Endothelial cell of umbilical vein (primary cell): ENCODE results near the gene ADIRF. TPM values are rescaled to one million over a fixed set of nuclear protein-coding genes. Genes with fewer than 3 reads are reported as not detected.

Experiments used
- Bru-seq: library from RNA; stranded (reverse); fragments of 400-500 nt; gene quantifications from one replicate; lab custom pipeline; 2021; lab: Mats Ljungman, UMichigan
- BruChase-seq, 2 experiments: library from RNA; stranded (reverse); fragments of 400-500 nt; gene quantifications; one replicate each; lab custom pipeline; 2021; lab: Mats Ljungman, UMichigan
- BruUV-seq: library from RNA; stranded (reverse); fragments of 400-500 nt; replicated peaks from 2 replicates; lab custom pipeline; 2021; lab: Mats Ljungman, UMichigan
- CTCF ChIA-PET: fragments of 300-600, 350-600 bp; sonication (Branson Sonifier 250); formaldehyde crosslinking; loops from one replicate; lab custom pipeline; 2021; ENCODE audit warnings: antibody characterized with exemption, inconsistent platforms; lab: Charles Lee
- POLR2A ChIA-PET: fragments of 300-600, 350-600 bp; sonication (Branson Sonifier 250); formaldehyde crosslinking; loops from one replicate; lab custom pipeline; 2021; ENCODE audit warnings: antibody characterized with exemption, inconsistent platforms; lab: Charles Lee
- DNase-seq: peaks from one replicate; pipeline ENCODE4 v3.0.0-alpha.2; 2011; ENCODE audit warnings: low read depth, low spot score
- FAIRE-seq: peaks from 2 replicates; lab custom pipeline; 2011; peaks lifted over from hg19 to GRCh38; lab: Jason Lieb, UNC
- H2AFZ ChIP-seq: 2 replicates; pipeline ENCODE4 v1.6.0; 2012; ENCODE audit warnings: low read depth, low read length, control low read depth, inconsistent platforms
- H3K27ac ChIP-seq: 2 replicates; pipeline ENCODE4 v1.5.1; 2011; ENCODE audit warnings: low read depth, mild to moderate bottlenecking, control low read depth, low read length, moderate library complexity; ENCODE audit not compliant: insufficient read depth
- H3K27me3 ChIP-seq, 2 experiments: 2 replicates each; pipeline versions ENCODE4 v1.6.0 to v1.6.1; 2011; ENCODE audit warnings: low read length in 2 of 2, mixed read lengths in 1 of 2; ENCODE audit not compliant: control insufficient read depth in 2 of 2, insufficient read depth in 2 of 2
- H3K36me3 ChIP-seq, 2 experiments: 2 replicates in 1 of 2; 3 replicates in 1 of 2; pipeline ENCODE4 v1.5.1; 2011; ENCODE audit warnings: low read length in 2 of 2, mild to moderate bottlenecking in 1 of 2, moderate library complexity in 1 of 2; ENCODE audit not compliant: control insufficient read depth in 2 of 2, insufficient read depth in 2 of 2; ENCODE audit errors: extremely low read depth in 1 of 2
- H3K4me1 ChIP-seq: 3 replicates; pipeline ENCODE4 v1.5.1; 2011; ENCODE audit warnings: mild to moderate bottlenecking, low read length; ENCODE audit not compliant: control insufficient read depth, insufficient read depth; ENCODE audit errors: extremely low read depth
- H3K4me2 ChIP-seq: 2 replicates; pipeline ENCODE4 v1.6.1; 2011; ENCODE audit warnings: low read length, control low read depth, mixed read lengths; ENCODE audit not compliant: insufficient read depth
- H3K4me3 ChIP-seq, 3 experiments: fragments of 200-600 bp in 1 of 3; sonication (generic), shearing (Covaris generic) in 1 of 3; replicated peaks in 1 of 3; 2 replicates each; pipeline ENCODE4 v1.5.1; 2011 to 2016; ENCODE audit warnings: control low read depth in 3 of 3, low read length in 3 of 3, mild to moderate bottlenecking in 2 of 3, inconsistent platforms in 1 of 3, low read depth in 1 of 3, moderate library complexity in 1 of 3; ENCODE audit not compliant: insufficient read depth in 1 of 3
- H3K79me2 ChIP-seq: 2 replicates; pipeline ENCODE4 v1.6.0; 2012; ENCODE audit warnings: low read length, inconsistent platforms; ENCODE audit not compliant: control insufficient read depth, insufficient read depth
- H3K9ac ChIP-seq: replicated peaks from 2 replicates; pipeline ENCODE3; 2011; ENCODE audit warnings: low read length, control low read depth; ENCODE audit not compliant: insufficient read depth; ENCODE audit errors: extremely low read depth
- H3K9me1 ChIP-seq: replicated peaks from 3 replicates; pipeline ENCODE4 v1.6.0; 2011; ENCODE audit warnings: mild to moderate bottlenecking, low read length; ENCODE audit not compliant: control insufficient read depth, insufficient read depth; ENCODE audit errors: extremely low read depth
- H3K9me3 ChIP-seq: replicated peaks from 2 replicates; pipeline ENCODE4 v1.5.1; 2012; ENCODE audit warnings: low read length, inconsistent platforms; ENCODE audit not compliant: control insufficient read depth, insufficient read depth
- H4K20me1 ChIP-seq: replicated peaks from 2 replicates; pipeline ENCODE3; 2011; ENCODE audit warnings: mild to moderate bottlenecking, low read length; ENCODE audit not compliant: control insufficient read depth, insufficient read depth; ENCODE audit errors: extremely low read depth
- EZH2 ChIP-seq: IDR thresholded peaks from 2 replicates; pipeline ENCODE4 v1.6.1; 2012; ENCODE audit warnings: borderline replicate concordance, low read depth, mild to moderate bottlenecking, moderate library complexity, low read length, inconsistent platforms; ENCODE audit not compliant: severe bottlenecking
- FOS ChIP-seq: IDR thresholded peaks from 2 replicates; pipeline ENCODE4 v1.6.1; 2011; ENCODE audit warnings: mild to moderate bottlenecking, low read length, moderate library complexity, borderline replicate concordance; ENCODE audit not compliant: insufficient read depth
- GATA2 ChIP-seq: IDR thresholded peaks from 2 replicates; pipeline ENCODE4 v1.7.0; 2011; ENCODE audit warnings: low read depth, mild to moderate bottlenecking, moderate library complexity, mixed read lengths, low read length; ENCODE audit not compliant: insufficient read length, insufficient read depth
- JUN ChIP-seq: IDR thresholded peaks from 2 replicates; pipeline ENCODE4 v1.6.1; 2011; ENCODE audit warnings: borderline replicate concordance, low read depth; ENCODE audit not compliant: insufficient read length, insufficient read depth
- MYC ChIP-seq: IDR thresholded peaks from one replicate; pipeline ENCODE4 v1.6.1; 2011; ENCODE audit warnings: mild to moderate bottlenecking, low read depth, low read length
- POLR2A ChIP-seq: IDR thresholded peaks from 2 replicates; pipeline ENCODE4 v1.6.1; 2012; ENCODE audit warnings: low read depth, mild to moderate bottlenecking, control low read depth, low read length
- POLR2AphosphoS5 ChIP-seq: IDR thresholded peaks from 2 replicates; pipeline ENCODE4 v1.6.1; 2012; ENCODE audit warnings: low read depth, mild to moderate bottlenecking, control low read depth, low read length, moderate library complexity; ENCODE audit not compliant: insufficient read depth
- dilution Hi-C: fragments of 300-500 bp; cut with MboI; formaldehyde crosslinking; loops from one replicate; pipeline ENCODE4 v1.15.0; 2019; ENCODE audit warnings: low sequenced_read_pairs; ENCODE audit not compliant: extremely low pct_ligation_motif_present
- intact Hi-C: fragments of 100-400 bp; cut with micrococcal nuclease; formaldehyde crosslinking; loops from one replicate; pipeline ENCODE4 v1.10.0; 2022
- long read RNA-seq: library from polyadenylated mRNA; stranded (forward); transcript quantifications from one replicate; pipeline ENCODE4 v2.0.0, GENCODE V29; 2021
- polyA minus RNA-seq, 3 experiments: library from RNA; depleted of rRNA, polyadenylated mRNA; stranded (reverse); fragments of >200 nt; gene quantifications; 1 replicate in 1 of 3; 2 replicates in 2 of 3; pipeline ENCODE4 v1.2.3, GENCODE V29; 2011
- polyA plus RNA-seq, 4 experiments: library from polyadenylated mRNA; depleted of rRNA in 3 of 4; stranded (reverse) in 3 of 4; unstranded in 1 of 4; fragments of >200 nt; gene quantifications; 2 replicates each; pipeline versions ENCODE4 v1.2.1 to v1.2.3, GENCODE V29; 2011 to 2012; ENCODE audit warnings: missing spikeins in 1 of 4
- total RNA-seq: library from RNA; stranded (reverse); gene quantifications from 2 replicates; pipeline ENCODE4 v1.2.3, GENCODE V29; 2021
- TF ChIP-seq, protein P1 (sequence below), 2 donors: IDR thresholded peaks; 1 replicate in 1 of 2; 2 replicates in 1 of 2; pipeline ENCODE4 v1.5.1; 2011; ENCODE audit warnings: low read length in 2 of 2, mild to moderate bottlenecking in 2 of 2, moderate library complexity in 2 of 2, control low read depth in 1 of 2, inconsistent platforms in 1 of 2, low read depth in 1 of 2; ENCODE audit not compliant: insufficient read depth in 1 of 2; ENCODE audit errors: extremely low read depth in 1 of 2
- TF ChIP-seq, protein P2 (sequence below): IDR thresholded peaks from 2 replicates; pipeline ENCODE4 v1.6.1; 2011; ENCODE audit not compliant: insufficient read depth, insufficient read length

ADIRF gene
- 2.8 and 4.4 TPM in 2 replicates for total RNA-seq
- polyA plus RNA-seq, result 3.7 and 10.9 TPM in 2 replicates
- 4.3 and 4.6 TPM in 2 replicates for polyA plus RNA-seq (2011; cell fraction: cytosol; rRNA removed)
- 1.1 and 2.3 TPM in 2 replicates for polyA plus RNA-seq (2011; cell fraction: nucleus; rRNA removed)
- polyA plus RNA-seq (2012), result 37.9 and 46.9 TPM in 2 replicates
- polyA minus RNA-seq, result 0.92 and 1.7 TPM in 2 replicates
- polyA minus RNA-seq (2011; cell fraction: cytosol; rRNA and poly(A)+ RNA removed), result not detected
- polyA minus RNA-seq (2011; cell fraction: nucleus; rRNA and poly(A)+ RNA removed), result 1.2 TPM in 1 of 2 replicates, not detected in the other
- not detected for Bru-seq, nascent RNA
- percentile 20 among the genes with signal in this experiment for BruChase-seq, experiment 1, labeled RNA remaining after a 6-hour chase
- percentile 16 among the genes with signal in this experiment for BruChase-seq, experiment 2, labeled RNA remaining after a 2-hour chase
- long read RNA-seq, transcript ADIRF-201 (3 exons, 917 nt), result major isoform, 10 of 16 reads
- long read RNA-seq, partial matches to known transcripts, result 0 of 16 reads
- long read RNA-seq, other reads (novel, unspliced or antisense), result 3 of 16 reads

DNA sequence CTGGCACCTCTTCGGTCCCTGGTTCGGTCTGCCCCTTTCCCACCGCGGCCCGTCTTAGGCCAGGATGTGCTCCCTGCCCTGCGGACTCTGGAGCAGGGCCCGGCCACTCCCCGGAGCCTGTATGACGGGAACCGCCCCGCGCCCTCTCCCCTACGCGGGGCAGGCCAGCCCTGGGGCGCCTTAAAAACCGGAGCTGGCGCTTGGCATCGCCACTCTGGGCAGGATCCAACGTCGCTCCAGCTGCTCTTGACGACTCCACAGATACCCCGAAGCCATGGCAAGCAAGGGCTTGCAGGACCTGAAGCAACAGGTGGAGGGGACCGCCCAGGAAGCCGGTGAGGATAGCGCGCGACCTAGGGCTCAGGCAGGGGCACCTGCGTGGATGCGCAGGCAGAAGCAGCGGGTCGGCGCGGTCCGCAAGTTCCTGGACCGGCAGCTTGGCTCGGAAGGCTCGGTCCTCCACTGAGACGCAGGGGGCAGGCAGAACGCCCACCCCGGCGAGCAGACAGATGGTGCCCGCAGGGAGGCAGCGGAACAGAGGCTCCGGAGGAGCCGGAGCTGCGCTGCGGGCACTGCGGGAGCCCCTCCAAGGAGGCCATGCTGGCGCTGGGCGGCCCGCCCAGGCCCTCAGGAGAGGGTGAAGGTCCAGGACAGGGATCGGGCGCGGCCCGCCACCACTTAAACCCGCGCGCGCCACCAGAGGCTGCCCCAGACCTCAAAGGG is at the start of gene ADIRF:
Gene ADIRF (plus strand): TSS at position 212 of the 723 bp plus-strand sequence. CDS start 63 bp downstream, at position 275.
- Histone ChIP-seq H3K9me1 (no peaks in the 10 kb centered on the region), H2AFZ (peak within 1 kb of the TSS; percentile 56), H3K9me3 (no peaks in the 10 kb centered on the region), H3K4me3 (peak within 1 kb of the TSS in 1 of 3 experiments; percentile 11), H3K27me3 (no peaks in the 10 kb centered on the region), H3K4me2 (peak within 1 kb of the TSS; percentile 49), H3K36me3 (no peaks in the 10 kb centered on the region), H3K79me2 (no peaks in the 10 kb centered on the region), H3K4me1 (peaks cover 55% of the 10 kb centered on the region), H4K20me1 (no peaks in the 10 kb centered on the region), H3K9ac (no peak within 1 kb of the TSS), H3K27ac (peak within 1 kb of the TSS; percentile 16)
- TF ChIP-seq, protein P1, sequence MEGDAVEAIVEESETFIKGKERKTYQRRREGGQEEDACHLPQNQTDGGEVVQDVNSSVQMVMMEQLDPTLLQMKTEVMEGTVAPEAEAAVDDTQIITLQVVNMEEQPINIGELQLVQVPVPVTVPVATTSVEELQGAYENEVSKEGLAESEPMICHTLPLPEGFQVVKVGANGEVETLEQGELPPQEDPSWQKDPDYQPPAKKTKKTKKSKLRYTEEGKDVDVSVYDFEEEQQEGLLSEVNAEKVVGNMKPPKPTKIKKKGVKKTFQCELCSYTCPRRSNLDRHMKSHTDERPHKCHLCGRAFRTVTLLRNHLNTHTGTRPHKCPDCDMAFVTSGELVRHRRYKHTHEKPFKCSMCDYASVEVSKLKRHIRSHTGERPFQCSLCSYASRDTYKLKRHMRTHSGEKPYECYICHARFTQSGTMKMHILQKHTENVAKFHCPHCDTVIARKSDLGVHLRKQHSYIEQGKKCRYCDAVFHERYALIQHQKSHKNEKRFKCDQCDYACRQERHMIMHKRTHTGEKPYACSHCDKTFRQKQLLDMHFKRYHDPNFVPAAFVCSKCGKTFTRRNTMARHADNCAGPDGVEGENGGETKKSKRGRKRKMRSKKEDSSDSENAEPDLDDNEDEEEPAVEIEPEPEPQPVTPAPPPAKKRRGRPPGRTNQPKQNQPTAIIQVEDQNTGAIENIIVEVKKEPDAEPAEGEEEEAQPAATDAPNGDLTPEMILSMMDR (IDR thresholded peaks at IDR 0.05; ENCODE audit: extremely low read depth in 1 of 2, insufficient read depth in 1 of 2, low read depth in 1 of 2, low read length in 2 of 2), result no peak
- TF ChIP-seq GATA2, result no peak
- TF ChIP-seq, protein P2, sequence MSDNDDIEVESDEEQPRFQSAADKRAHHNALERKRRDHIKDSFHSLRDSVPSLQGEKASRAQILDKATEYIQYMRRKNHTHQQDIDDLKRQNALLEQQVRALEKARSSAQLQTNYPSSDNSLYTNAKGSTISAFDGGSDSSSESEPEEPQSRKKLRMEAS, result no peak
- TF ChIP-seq JUN, result no peak
- TF ChIP-seq POLR2AphosphoS5, result no peak
- TF ChIP-seq FOS, result no peak
- TF ChIP-seq POLR2A, result no peak
- TF ChIP-seq MYC, result no peak
- no peak for TF ChIP-seq EZH2
- DNase-seq, result peak; percentile 16
- intact Hi-C loops (loop anchor here (2.0 kb wide), 1 partner anchor 116 kb away; no protein-coding TSS in a partner anchor), dilution Hi-C loops (no loop called here)
- POLR2A ChIA-PET, result interaction anchor here (0.5 to 2.0 kb wide), 2 partner anchors 11 to 77 kb away, joined by 4 to 11 read pairs; partner anchors contain the start of genes MMRN2 and SNCG
- CTCF ChIA-PET, result interaction anchor here (1.6 to 8.5 kb wide), 5 partner anchors 8 to 275 kb away, joined by 4 to 189 read pairs (median 23); partner anchors contain the start of genes MMRN2 and SNCG
- FAIRE-seq, result no peak
- BruUV-seq, result no TSS peak
